Immature natural killer cell (primary cell): ENCODE measurements around the gene AP3S2. TPM values are rescaled to one million over a fixed set of nuclear protein-coding genes. Genes with fewer than 3 reads are reported as not detected.
A peak's percentile ranks its signal among the peaks of the same experiment; 100 is the strongest.
"Not testable (repeated sequence)": the region's sequence is repeated elsewhere in the genome, so short reads cannot be mapped to it uniquely, and the experiment has no call there.

ENCODE experiments used
- DNase-seq, 3 donors: peaks; one replicate each; pipeline ENCODE4 v3.0.0; 2022; ENCODE audit warnings: mixed read lengths in 1 of 3
- H3K27ac Mint-ChIP-seq, 6 donors: one replicate each; pipeline ENCODE4 v1.8.0; 2020; ENCODE audit warnings: mixed read lengths in 6 of 6, mild to moderate bottlenecking in 5 of 6, inconsistent platforms in 4 of 6, moderate library complexity in 3 of 6
- H3K27me3 Mint-ChIP-seq, 3 donors: one replicate each; pipeline ENCODE4 v1.8.0; 2020 to 2021; ENCODE audit warnings: low read depth in 3 of 3, mild to moderate bottlenecking in 3 of 3, mixed read lengths in 3 of 3, moderate library complexity in 3 of 3, inconsistent platforms in 1 of 3
- H3K36me3 Mint-ChIP-seq, 3 donors: one replicate each; pipeline ENCODE4 v1.8.0; 2020; ENCODE audit warnings: mixed read lengths in 3 of 3, inconsistent platforms in 2 of 3, mild to moderate bottlenecking in 2 of 3
- H3K4me1 Mint-ChIP-seq, 2 donors: one replicate each; pipeline ENCODE4 v1.8.0; 2020; ENCODE audit warnings: inconsistent platforms in 2 of 2, mild to moderate bottlenecking in 2 of 2, mixed read lengths in 2 of 2, moderate library complexity in 1 of 2
- H3K4me3 Mint-ChIP-seq, 5 donors: one replicate each; pipeline ENCODE4 v1.8.0; 2020; ENCODE audit warnings: mild to moderate bottlenecking in 5 of 5, mixed read lengths in 5 of 5, inconsistent platforms in 3 of 5, moderate library complexity in 3 of 5
- H3K9me3 Mint-ChIP-seq, 6 donors: one replicate each; pipeline ENCODE4 v1.8.0; 2020; ENCODE audit warnings: mild to moderate bottlenecking in 6 of 6, mixed read lengths in 6 of 6, inconsistent platforms in 4 of 6, moderate library complexity in 3 of 6
- polyA plus RNA-seq, 3 donors: library from polyadenylated mRNA; unstranded; fragments of 300-500 nt; fragmentation: Illumina TruSeq; gene quantifications; one replicate each; pipeline ENCODE4 v1.2.3, GENCODE V29; 2021

AP3S2 gene
- polyA plus RNA-seq, 3 donors from 2014 or later = 23.7 to 38.5 (median 32.2) TPM

DNA sequence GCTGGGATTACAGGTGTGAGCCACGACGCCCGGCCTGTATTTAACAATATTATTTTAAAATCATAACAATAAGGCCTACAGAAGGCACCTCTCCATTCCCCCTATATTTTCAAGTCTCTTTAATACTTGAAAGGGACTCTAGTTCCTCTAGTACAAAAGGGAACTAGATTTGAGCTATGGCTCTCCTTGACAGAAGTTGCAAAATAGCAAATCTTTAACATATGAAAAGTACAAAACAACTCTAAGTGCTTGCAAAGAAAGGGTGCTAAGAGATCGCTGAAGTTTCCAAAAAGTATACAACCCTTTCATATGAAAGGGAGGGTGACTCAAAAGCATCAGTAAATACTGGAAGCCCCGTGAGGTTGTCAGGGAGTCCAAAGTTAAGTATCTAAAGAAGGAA, 23.8 kb downstream of the AP3S2 start:
- DNase-seq = no peak
- Mint-ChIP-seq H3K4me1 (peaks cover 4% of the 10 kb centered on the region in 2 donors), H3K4me3 (no peak overlapping the region), H3K9me3 (no peaks in the 10 kb centered on the region), H3K36me3 (peaks cover 4 to 30% (median 4%) of the 10 kb centered on the region in 3 donors), H3K27me3 (no peaks in the 10 kb centered on the region), H3K27ac (no peak overlapping the region)

DNA sequence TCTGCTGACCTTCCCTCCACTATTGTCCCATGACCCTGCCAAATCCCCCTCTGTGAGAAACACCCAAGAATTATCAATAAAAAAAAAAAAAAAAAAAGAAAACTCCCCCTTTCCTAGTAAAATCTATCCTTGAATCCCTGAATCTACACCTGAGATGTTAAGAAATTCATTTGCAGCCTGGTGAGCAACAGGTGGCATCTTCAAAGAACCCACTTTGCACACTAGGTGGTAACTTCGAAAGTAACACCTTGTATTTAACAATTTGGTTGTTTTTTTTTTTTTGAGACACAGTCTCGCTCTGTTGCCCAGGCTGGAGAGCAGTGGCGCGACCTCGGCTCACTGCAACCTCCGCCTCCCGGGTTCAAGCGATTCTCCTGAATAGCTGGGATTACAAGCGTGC, 24.3 kb downstream of the AP3S2 start:
- not testable (repeated sequence) for H3K27me3 Mint-ChIP-seq, H3K4me1 Mint-ChIP-seq, H3K4me3 Mint-ChIP-seq, H3K9me3 Mint-ChIP-seq, H3K27ac Mint-ChIP-seq, DNase-seq
- H3K36me3 Mint-ChIP-seq = peaks cover 4 to 30% (median 4%) of the 10 kb centered on the region in 3 donors

DNA sequence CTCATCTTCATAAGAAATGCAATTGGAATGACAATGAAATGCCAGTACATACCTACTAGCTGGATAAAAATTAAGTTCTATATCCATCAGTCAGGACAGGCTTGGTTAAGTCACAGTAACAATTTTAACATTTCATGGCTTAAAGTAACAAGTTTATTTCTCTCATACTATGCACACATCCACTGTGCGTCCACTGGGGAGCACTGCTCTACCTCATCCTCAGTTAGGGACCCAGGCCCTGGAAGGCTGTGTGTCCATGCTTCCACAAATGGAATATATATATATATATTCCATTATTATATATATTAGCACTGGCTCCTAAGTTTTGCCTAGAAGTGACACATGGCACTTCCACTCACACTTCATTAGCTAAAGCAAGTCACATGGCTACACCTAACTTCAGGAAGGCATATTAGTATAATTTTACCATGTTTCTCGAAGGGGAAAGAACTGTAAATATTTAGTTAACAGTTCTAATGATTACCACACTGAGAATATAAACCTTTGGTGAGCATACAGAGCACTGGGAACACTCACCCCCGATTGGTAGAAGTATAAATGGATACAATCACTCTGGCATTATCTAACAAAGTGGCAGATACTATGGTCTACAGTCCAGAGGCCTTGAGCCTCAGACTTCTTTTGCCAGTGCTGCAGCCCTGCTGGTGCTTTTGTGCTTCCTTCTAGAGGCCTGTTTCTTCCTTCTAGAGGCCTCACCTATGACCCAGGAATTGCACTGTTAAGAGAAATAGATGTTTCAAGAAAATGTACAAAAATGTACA, 28.6 kb downstream of the AP3S2 start:
- Mint-ChIP-seq H3K4me1 (peaks cover 2 to 9% of the 10 kb centered on the region in 2 donors), H3K27me3 (no peaks in the 10 kb centered on the region), H3K4me3 (no peak overlapping the region), H3K27ac (no peak overlapping the region), H3K36me3 (peaks cover 4 to 21% (median 8%) of the 10 kb centered on the region in 3 donors), H3K9me3 (no peaks in the 10 kb centered on the region)
- no peak for DNase-seq

DNA sequence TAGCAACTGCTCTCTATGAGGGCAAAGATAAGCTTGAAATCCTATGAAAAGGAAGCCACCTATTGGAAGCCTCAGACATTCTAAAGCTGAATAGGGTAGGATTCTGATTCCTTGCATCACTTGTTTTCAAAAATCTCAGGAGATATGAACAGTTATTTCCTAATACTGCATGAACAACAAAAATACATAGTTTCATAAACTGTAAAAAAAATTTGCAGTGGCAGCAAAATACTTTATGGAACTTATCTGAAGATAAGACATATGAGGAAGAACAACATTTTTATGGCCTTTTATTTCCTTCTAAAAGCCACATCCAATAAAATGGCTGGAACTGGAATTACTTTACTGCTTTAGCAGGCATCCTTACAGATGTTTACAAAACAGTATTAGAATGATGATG, 29.9 kb downstream of the AP3S2 start:
- Mint-ChIP-seq H3K4me1 (peaks cover 2 to 9% of the 10 kb centered on the region in 2 donors), H3K36me3 (peaks cover 4 to 19% (median 8%) of the 10 kb centered on the region in 3 donors), H3K4me3 (no peak overlapping the region), H3K27me3 (no peaks in the 10 kb centered on the region), H3K9me3 (no peaks in the 10 kb centered on the region), H3K27ac (no peak overlapping the region)
- DNase-seq = no peak

DNA sequence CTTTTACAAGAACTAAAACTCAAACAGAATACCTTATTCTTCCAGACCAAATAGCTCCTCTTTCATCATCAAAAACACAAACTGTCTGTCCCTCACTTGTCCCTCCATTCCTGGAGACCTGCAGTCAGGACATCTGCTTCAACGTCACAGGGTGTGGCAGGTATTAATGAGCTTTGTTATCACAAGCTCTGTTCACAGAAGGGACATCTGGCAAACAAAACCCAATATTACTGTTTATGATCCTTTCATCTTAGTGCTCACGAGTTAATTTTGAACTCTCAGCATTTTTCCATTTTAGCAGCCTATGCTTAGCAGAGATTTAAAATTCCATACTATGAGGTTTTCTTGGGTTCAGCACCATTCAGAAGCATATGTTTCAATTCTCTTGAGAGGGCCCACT, 32.9 kb downstream of the AP3S2 start:
- Mint-ChIP-seq H3K27ac (no peak overlapping the region), H3K4me3 (no peak overlapping the region), H3K4me1 (peaks cover 2 to 9% of the 10 kb centered on the region in 2 donors), H3K36me3 (peaks cover 7 to 28% (median 12%) of the 10 kb centered on the region in 3 donors), H3K9me3 (no peaks in the 10 kb centered on the region), H3K27me3 (no peaks in the 10 kb centered on the region)
- no peak for DNase-seq

DNA sequence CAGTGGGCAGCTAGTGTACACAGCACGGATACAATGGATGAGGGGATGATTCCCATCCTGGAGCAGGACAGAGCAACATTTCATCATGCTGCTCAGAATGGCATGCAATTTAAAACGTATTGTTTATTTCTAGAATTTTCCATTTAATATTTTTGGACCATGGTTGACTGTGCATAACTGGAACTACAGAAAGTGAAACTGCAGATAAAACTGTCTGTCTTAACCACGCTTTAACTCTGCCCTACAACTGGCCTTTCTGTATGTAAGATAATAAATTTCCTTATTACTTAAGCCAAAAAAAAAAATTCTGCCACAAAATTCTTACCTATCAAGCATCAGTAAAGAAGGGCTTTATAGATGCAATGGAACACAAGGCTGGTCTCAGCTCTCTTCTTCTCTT, 33.4 kb downstream of the AP3S2 start:
- Mint-ChIP-seq H3K9me3 (no peaks in the 10 kb centered on the region), H3K4me1 (peaks cover 3 to 9% of the 10 kb centered on the region in 2 donors), H3K4me3 (no peak overlapping the region), H3K27ac (peak overlapping the region in 1 of 6 donors; percentile 54), H3K36me3 (peaks cover 3 to 23% (median 8%) of the 10 kb centered on the region in 3 donors), H3K27me3 (no peaks in the 10 kb centered on the region)
- DNase-seq = no peak

DNA sequence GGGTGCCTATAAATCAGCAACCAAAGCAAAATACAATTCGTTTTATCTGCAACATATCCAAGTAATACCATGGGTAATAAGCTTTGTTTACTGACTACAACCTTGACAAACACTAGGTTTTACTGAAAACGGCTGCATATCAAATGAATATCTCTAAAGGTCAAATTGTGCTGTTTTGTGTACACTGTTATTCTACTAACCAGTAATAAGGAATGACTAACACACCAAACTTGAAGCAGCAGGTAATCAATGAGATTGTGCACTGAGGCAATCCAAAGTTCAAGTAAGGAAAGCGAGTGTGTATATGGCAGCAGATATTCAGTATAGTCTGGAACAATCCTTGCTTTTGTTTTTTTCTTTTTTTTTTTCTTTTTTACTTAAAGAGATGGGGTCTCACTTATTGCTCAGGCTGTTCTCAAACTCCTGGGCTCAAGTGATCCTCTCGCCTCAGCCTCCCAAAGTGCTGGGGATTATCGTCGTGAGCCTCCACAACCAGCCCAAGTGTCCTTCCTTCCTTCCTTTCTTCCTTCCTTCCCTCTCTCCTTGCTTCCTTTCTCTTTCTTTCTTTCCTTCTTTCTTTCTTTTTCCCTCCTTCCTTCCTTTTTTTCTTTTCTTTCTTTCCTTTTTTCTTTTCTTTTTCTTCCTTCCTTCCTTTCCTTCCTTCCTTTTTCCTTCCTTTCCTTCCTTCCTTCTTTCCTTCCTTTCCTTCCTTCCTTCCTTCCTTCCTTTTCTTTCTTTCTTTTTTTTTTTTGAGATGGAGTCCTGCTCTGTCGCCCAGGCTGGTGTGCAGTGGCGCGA, 34.9 kb downstream of the AP3S2 start:
- H3K27me3 Mint-ChIP-seq = no peaks in the 10 kb centered on the region
- peaks cover 3 to 20% (median 8%) of the 10 kb centered on the region in 3 donors for H3K36me3 Mint-ChIP-seq
- peaks cover 3 to 9% of the 10 kb centered on the region in 2 donors for H3K4me1 Mint-ChIP-seq
- no peak overlapping the region for H3K4me3 Mint-ChIP-seq
- no peaks in the 10 kb centered on the region for H3K9me3 Mint-ChIP-seq
- no peak for DNase-seq
- no peak overlapping the region for H3K27ac Mint-ChIP-seq

DNA sequence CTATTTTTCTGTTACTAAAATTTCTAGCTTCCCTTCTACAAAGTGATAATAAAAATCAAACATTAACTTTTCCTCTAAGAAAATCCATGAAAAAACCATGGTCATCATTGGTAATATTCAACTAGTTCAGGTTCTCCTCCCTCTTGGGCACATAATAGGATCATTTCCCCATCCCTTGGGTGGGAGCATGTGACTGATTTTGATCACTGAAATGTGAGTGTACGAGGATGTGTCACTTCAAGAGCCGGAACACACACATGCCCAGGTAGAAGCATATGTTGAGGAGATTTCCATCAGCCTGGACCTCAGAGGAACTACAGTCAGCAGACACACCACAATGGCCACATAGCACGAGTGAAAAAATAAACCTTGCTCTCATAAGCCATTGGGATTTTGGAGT, 36.1 kb downstream of the AP3S2 start:
- no peaks in the 10 kb centered on the region for H3K9me3 Mint-ChIP-seq
- H3K27ac Mint-ChIP-seq = no peak overlapping the region
- H3K27me3 Mint-ChIP-seq = no peaks in the 10 kb centered on the region
- DNase-seq = no peak
- peaks cover 3 to 9% of the 10 kb centered on the region in 2 donors for H3K4me1 Mint-ChIP-seq
- no peak overlapping the region for H3K4me3 Mint-ChIP-seq
- peaks cover 3 to 25% (median 8%) of the 10 kb centered on the region in 3 donors for H3K36me3 Mint-ChIP-seq

DNA sequence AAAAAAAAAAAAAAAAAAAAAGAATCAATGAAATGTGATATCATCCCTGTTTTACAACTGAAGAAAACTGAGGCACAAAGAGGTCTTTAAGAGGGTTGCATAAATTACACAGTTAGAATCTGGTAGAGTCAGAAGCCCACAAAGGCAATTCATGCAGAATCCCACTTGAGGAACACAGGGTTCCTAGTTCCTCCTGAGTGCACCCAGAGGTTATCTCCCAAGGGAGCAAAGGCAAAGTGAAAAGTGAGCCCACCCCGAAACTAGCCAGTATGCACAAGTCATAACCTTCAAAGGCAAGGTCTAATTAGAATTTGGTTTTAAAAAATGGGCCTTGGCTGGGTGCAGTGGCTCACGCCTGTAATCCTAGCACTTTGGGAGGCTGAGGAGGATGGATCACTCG, 37.8 kb downstream of the AP3S2 start:
- no peaks in the 10 kb centered on the region for H3K9me3 Mint-ChIP-seq
- H3K4me3 Mint-ChIP-seq = no peak overlapping the region
- H3K36me3 Mint-ChIP-seq = peaks cover 3 to 37% (median 17%) of the 10 kb centered on the region in 3 donors
- no peaks in the 10 kb centered on the region for H3K27me3 Mint-ChIP-seq
- peaks cover 3 to 8% of the 10 kb centered on the region in 2 donors for H3K4me1 Mint-ChIP-seq
- H3K27ac Mint-ChIP-seq = no peak overlapping the region
- no peak for DNase-seq

DNA sequence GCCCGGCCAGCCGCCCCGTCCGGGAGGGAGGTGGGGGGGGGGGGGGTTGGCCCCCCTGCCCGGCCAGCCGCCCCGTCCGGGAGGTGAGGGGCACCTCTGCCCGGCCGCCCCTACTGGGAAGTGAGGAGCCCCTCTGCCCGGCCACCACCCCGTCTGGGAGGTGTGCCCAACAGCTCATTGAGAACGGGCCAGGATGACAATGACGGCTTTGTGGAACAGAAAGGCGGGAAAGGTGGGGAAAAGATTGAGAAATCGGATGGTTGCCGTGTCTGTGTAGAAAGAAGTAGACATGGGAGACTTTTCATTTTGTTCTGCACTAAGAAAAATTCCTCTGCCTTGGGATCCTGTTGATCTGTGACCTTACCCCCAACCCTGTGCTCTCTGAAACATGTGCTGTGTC, 38.9 kb downstream of the AP3S2 start:
- not testable (repeated sequence) for DNase-seq, H3K4me3 Mint-ChIP-seq, H3K9me3 Mint-ChIP-seq, H3K4me1 Mint-ChIP-seq, H3K27me3 Mint-ChIP-seq, H3K27ac Mint-ChIP-seq
- peaks cover 7 to 33% (median 20%) of the 10 kb centered on the region in 3 donors for H3K36me3 Mint-ChIP-seq

DNA sequence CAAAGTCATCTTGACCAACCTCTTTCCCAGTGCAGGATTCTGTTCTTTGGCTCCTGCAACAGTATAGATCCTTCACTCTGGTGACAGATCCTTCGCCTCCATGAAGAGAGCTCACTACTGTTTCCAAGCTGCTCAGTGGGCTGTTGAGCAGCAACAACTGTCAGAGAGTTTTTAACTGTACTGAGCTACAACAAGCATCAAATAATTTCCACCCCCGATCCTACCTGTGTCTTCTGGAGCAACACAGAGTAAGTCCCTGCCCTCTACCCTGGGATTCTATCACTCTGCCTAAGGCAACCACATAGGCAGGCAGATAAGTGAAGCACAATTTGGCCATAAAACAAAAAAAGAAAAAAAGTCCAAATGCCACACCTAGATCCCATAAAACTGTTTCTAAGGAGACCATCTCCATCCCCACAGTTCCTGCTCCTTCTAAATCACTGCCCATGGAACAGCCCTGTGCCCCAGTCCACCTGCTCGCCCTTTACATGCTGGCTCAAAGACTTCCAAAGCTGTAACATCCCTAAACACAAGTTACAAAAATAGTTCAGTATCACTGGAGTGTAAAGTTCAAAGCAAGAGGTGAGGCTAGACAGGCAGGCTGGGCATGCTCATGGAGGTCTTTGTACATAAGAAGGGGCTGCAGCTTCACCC, 41.3 kb downstream of the AP3S2 start:
- no peaks in the 10 kb centered on the region for H3K27me3 Mint-ChIP-seq
- DNase-seq = no peak
- H3K4me3 Mint-ChIP-seq = no peak overlapping the region
- H3K36me3 Mint-ChIP-seq = peaks cover 11 to 40% (median 24%) of the 10 kb centered on the region in 3 donors
- no peaks in the 10 kb centered on the region for H3K9me3 Mint-ChIP-seq
- peaks cover 0 to 1% of the 10 kb centered on the region in 2 donors for H3K4me1 Mint-ChIP-seq
- H3K27ac Mint-ChIP-seq = peak overlapping the region in 2 of 6 donors; percentile 1 to 27

DNA sequence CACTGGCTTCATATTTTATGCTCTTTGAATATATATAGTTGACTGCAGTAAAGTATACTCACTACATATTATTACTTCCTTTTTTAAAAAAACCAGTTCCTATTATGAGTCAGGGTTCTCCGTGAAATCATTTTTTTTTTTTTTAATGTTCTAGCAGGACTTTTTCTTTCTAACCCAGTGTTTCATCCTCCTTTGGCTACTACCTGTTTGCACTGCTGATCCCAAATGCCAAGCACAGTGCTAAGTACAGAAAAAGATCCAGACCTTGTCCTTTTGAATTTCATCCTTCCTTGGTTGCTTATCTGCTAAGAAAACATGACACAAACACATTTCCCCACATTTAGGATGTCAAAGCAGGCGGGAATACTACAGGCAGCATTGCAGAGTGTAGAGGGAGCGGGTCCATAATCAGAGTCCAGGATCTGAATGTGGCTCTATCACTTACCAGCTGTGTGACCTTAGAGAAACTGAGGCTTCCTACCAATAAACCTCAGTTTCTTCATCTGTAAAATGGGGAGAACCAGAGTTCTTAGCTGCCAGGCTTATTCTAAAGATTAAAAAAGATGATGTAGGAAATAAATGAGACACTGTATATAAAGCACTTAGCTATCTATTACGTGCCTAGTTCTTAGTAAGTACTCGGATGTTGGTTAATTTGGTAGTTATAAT, 42.0 kb downstream of the AP3S2 start:
- H3K4me1 Mint-ChIP-seq = peaks cover 0 to 1% of the 10 kb centered on the region in 2 donors
- H3K27me3 Mint-ChIP-seq = no peaks in the 10 kb centered on the region
- no peaks in the 10 kb centered on the region for H3K9me3 Mint-ChIP-seq
- no peak for DNase-seq
- peaks cover 14 to 39% (median 24%) of the 10 kb centered on the region in 3 donors for H3K36me3 Mint-ChIP-seq
- H3K4me3 Mint-ChIP-seq = no peak overlapping the region
- H3K27ac Mint-ChIP-seq = no peak overlapping the region

DNA sequence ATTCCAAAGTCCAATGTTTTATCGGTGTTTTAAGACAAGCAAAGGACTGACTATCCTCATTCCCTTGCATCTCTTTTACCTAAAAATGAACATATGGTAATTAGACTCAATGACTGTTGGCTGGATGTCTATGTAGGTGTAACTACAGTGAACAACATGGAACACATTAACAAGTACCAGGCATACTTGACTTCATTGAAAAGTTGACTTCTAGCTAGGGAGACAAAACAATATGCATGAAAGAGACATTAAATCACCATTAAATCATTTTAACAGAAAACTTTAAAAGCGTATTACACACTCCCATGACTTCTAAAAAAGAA, 44.9 kb downstream of the AP3S2 start:
- no peak overlapping the region for H3K27ac Mint-ChIP-seq
- H3K9me3 Mint-ChIP-seq = no peaks in the 10 kb centered on the region
- H3K4me1 Mint-ChIP-seq = no peaks in the 10 kb centered on the region
- H3K27me3 Mint-ChIP-seq = no peaks in the 10 kb centered on the region
- no peak for DNase-seq
- H3K4me3 Mint-ChIP-seq = no peak overlapping the region
- H3K36me3 Mint-ChIP-seq = peaks cover 18 to 44% (median 24%) of the 10 kb centered on the region in 3 donors
